HG02981 (cell line): Measurements from ENCODE around the gene FOXN1.
"Not testable (repeated sequence)": the region's sequence is repeated elsewhere in the genome, so short reads cannot be mapped to it uniquely, and the experiment has no call there.

Experiments used
- ATAC-seq: cut with Tn5 transposase; IDR thresholded peaks from one replicate; pipeline ENCODE4 v1.9.1; 2021; ENCODE audit warnings: mild to moderate bottlenecking, moderate library complexity; ENCODE audit not compliant: unreplicated experiment

Gene FOXN1

GRCh38 chr17:28499684-28500357 is 6.3 kb upstream of the FOXN1 start:
- no peak for ATAC-seq

GRCh38 chr17:28500712-28501379 is 5.3 kb upstream of the FOXN1 start:
- no peak for ATAC-seq

- no peak for ATAC-seq
Observed at GRCh38 chr17:28501421-28502284, 4.5 kb upstream of the FOXN1 start.

DNA sequence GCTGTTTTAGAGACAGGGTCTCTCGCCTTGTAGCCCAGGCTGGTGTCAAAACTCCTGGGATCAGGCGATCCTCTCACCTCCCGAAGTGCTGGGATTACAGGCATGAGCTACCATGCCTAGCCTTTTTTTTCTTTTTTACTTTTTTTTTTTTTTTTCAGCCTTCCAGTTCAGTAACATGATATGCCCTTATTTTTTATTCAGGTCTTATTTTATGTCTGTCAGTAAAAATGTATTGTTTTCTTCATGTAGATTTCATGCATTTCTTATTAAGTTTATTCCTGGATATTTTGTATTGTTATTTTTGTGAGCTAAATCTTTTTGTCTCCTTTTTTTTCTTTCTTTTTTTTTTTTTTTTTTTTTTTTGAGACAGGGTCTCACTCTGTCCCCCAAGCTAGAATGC is 2.7 kb upstream of the FOXN1 start:
- ATAC-seq: no peak

DNA sequence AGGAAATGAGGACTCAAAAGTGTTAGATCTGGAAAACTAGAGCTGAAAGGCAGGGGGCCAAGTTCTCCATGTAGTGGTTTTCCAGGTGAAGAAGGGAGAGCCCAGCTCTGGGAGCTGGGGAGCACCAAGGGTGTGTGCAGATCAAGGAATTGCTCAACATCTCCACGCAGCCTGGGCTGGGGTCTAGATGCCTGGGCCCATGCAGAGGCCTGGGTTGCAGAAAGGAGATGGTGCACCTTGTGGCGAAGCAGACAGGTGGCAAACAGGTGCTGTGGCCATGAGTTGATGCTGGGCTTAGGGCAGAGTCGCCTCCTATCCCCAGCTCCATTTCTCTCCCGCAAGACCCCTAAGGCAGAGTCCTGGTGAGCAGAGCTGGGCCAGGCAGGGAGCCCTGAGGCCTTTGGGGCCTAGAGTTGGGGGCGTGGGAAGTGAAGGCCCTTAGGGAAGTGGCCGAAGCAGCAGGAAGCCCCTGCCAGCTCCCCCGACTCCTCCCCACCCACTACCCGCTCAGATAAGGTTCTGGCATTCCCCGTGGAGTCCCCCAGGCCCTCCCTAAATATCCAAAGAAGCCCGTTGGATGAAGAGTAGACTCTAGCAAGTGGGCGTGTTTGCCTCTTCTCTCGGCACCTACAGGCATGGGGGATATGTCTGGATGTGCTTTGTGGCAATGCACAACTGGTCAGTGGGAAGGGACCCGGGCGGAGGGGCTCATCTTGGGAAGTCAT is 777 bp downstream of the FOXN1 start:
- ATAC-seq: no peak

DNA sequence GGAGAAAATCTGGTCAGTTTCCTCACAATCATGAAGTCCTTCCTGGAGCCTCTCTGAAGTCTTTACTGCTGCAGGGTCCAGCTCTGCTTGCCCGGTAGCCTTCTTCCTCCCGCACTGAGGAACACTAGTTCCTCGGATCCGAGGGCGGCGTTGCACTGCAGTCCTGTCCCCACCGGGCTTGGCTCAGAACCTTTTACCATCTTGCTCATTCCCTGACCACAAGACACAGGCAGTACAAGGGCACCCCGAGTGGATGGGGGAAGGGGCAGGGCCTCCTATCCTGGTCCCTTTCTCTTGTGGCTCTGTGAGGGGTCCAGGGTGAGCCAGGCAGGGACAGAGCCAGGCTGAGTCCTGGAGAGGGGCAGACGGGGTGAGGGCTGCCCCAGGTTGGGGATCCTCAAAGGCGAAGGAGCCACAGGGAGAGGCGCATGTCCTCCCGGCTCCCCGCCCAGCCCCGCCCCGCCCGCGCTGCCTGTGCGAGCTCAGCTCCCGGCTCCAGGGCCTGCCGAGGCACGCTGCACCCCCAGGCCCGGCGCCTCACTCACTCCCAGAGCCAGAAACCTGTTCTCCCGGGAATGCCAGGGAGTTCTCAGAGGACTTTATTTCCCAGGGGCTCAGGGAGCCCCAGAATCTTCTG is 1.5 kb downstream of the FOXN1 start:
- ATAC-seq: no peak

DNA sequence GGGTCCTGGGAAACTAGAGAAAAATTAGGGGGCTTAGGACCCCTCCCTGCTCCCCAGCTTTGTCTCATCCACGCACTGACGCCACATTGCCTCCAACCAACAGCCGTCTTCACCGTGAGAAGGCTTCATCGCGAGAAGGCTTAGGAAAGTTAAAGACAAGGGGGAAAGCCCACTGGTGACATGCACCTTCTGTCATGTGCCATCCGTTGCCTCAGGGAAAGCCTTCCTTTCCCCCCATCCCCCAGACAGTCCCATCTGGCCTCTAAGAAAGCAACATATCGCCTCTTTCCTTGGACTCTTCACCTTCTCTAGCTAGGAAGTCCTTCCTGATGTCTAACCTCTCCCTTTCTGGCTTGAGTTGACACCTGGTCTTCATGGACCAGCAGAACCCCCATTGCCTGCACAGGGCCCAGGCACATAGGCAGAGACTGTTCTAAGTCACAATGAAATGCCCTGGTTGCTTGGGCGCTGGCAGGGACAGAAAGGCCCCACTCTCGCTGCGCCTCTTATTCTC is 2.1 kb downstream of the FOXN1 start:
- ATAC-seq: no peak

DNA sequence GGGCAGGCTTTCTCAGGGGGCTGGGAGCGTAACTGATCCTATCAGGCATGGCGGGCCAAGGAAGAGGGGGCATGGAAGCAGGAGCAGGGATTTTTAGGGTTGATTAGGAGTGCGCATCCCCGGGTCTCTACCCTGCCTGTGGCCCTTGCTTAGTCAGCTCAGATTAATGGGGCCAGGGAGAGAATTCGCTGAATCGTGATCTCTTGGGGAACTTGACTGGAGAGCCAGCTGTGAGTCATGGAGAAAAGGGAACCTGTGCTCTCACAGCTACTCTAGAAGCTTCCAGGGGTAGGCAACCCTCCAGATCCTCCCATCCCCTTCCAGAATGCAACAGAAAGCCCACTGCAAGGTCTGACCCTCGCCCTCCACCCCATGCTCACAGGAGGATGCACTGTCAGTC is 3.6 kb downstream of the FOXN1 start:
- no peak for ATAC-seq

DNA sequence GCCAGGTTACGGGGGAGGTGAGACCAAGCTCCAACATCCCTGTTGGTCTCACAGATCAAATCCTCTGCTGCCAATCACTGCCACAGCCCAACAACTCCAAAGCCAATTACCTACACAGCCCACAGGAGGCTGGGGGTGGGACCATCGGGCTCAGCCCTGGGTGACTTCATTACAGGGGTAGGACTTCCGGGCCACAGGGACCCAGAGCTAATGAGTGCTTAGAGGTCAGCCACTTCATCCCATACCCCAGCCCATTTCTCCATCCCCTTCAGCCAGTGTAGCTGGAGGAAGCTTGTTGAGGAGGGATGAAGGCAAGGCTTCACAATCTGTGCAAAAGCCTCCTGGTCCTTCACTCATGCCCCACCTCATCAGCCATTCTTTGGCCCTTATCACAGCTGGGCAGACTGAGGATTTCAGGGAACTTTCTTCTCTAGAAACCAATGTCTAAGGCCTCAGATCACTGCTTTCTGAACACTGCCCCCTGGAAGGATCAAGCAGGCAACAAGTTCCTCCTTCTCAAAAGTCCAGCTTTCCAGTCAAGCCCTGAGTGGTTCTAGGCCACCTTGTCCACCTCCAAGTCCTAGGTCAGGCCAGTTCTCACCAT is 5.8 kb downstream of the FOXN1 start:
- no peak for ATAC-seq

DNA sequence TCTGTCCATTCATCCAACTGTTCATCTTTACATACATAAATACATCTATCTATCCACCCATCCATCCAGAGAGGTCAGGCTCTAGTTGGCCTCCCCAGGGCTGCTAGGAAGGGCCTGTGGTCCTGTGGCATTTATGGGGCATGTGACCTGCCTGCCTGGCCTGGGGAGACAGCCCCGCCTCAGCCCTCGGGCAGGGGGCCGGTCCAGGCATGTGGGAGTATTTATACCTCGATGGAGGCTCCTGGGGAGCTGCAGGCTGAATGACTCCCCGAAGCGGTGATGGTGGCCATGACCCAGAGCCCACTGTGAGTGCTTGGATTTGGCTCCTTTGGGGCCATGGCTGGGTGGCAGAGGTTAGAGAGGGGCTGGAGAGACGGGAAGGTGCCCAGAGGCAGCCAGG is 7.3 kb downstream of the FOXN1 start:
- no peak for ATAC-seq

DNA sequence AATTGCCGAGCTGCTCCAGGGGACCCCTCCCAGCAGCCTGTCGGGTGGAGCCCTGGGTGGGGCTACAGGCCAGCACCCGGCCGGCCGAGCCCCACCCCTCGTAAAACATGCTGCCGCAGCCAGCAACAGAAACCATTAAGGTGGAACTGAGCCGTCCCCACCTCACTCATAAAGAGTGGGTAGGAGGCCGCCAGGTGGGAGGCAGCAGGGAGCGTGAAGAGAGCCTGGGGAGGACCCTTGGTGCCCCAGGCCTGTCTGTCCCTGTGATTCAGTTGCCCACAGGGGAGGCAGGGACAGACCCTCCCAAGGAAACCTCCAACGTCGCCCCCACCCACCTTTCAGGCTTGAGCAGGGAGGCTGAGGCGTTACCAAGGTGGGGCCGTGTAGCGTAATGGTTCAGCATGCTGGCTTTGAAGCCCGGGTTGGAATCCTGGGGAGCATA is 8.4 kb downstream of the FOXN1 start:
- ATAC-seq: no peak

DNA sequence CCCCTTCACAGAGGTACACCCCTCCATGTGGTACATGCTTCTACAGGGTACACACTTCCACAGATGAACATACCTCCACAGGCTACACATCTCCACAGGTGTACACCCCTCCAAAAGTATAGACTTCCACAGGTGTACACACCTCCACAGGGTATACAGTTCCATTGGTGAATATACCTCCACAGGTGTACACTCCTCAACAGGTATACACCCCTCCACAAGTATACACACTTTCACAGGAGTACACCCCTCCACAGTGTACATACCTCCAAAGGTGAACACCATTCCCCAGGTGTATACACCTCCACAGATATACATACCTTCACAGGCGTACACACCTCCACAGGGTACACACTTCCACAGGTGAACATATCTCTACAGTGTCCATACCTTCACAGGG is 9.4 kb downstream of the FOXN1 start:
- no peak for ATAC-seq

DNA sequence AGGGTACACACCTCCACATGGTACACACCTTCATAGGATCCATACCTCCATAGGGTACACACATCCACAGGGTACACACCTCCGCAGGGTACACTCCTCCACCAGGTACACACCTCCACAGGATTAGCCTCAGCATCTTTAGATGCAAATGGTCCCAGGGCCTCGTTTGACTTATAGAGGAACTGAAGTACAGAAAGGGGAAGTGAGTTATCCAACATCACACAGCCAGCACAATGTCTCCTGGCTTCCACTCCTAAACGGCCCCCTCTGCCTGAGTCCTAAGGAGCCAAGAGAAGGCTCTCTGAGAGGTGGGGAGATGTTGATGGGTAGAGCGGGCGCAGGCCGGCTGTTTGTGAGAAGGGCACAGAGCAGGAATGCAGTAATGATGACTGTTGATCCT is 12.0 kb downstream of the FOXN1 start:
- no peak for ATAC-seq

DNA sequence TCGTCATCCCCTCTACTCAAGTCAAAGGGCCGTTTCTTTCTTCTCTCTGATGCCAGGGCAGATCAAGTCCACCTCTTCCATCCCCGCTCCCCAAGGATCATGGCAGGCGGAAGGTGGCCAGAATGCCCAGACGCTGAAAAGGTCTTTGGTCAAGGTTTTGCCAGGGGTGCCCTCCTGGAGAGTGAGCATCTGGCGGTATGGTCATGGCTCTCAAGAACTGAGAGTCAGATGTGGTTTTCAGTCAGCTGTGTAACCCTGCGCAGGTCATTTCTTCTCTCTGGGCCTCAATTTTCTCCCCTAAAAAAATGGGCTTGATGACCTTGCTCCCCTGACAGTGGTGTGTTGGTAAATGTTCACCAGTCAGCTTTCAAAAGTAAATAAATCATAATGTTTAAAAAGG is 12.4 kb downstream of the FOXN1 start:
- no peak for ATAC-seq

DNA sequence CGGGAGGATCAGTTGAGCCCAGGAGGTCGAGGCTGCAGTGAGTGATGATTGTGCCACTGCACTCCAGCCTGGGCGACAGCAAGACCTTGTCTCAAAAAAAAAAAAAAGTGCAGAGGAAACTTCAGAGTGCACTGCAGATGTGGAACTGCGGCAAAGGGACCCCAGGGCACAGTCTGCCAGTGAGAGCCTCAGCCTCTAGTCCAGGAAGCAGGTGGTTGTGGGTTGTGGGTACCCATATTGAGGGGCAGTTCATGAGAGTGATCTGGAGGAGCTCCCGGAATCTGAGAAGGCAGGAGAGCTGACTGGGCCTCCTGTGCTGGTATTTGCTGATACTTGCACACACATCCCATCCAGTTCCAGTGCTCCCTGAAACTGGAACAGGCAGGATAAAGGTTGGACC is 13.1 kb downstream of the FOXN1 start:
- no peak for ATAC-seq

DNA sequence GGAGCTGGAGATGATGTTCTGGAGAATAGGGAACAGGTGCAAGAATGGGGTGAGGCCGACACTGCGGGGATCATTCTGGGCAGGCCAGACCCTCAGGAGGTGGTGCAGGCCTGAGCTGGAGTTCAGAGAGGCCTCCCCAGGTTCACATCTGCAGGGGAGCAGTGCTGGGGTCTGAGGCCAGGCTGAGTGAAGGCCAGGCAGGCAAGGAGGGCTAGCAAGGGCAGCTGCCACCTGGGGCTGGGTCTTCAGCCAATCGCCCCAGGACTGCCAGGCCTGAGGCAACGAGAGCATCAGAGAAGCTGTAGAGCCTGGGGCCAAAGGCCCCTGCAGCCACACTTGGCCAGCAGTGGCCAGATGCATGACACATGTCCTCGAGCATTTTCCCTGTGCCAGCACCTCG is 14.5 kb downstream of the FOXN1 start:
- no peak for ATAC-seq

DNA sequence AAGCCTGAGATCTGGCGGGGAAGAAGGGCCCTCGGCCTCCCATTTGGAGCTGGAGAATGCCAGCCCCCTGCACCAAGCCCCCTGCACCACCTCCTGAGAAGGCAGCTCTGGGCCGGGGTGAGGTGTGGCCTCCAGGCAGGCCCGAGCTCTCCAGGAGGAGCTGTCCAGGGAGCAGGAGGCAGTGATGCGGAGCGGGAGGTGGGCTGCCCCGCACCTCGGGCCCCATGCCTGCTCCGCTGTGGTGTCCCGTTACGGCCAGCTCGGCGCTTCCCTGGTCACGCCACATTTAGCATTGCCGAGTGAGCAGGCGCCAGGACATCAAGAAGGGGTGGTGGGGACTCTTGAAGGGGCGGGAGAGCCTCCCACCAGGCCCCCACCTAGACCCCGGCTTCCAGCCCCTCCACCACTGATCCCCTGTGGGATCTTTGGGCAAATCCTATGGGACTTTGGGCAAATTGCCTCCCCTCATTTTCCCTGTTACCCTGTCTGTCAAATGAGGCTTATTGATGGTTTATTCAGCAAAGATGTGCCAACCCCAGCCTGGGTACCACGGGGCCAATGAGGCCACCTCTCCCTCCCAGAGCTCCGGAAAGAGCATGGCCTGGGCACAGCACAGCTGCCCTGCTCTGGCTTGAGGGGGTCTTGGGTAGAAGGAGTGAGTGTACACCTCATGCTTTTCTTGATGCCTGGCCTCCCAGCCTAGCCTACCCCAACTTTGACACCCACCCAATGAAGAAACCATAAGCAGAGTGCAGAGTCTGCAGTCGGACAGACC is 15.3 kb downstream of the FOXN1 start:
- no peak for ATAC-seq

DNA sequence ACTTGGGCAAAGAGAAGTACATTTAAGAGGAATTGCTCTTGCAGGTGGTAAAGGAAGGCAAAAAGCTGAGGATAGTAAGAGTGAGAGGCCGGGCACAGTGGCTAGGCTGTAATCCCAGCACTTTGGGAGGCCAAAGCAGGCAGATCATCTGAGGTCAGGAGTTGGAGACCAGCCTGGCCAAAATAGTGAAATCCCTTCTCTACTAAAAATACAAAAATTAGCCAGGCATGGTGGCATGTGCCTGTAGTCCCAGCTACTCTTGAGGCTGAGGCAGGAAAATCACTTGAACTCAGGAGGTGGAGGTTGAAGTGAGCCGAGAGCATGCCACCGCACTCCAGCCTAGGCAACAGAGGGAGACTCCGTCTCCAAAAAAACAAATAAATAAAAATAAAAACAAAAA is 16.1 kb downstream of the FOXN1 start:
- ATAC-seq: not testable (repeated sequence)

DNA sequence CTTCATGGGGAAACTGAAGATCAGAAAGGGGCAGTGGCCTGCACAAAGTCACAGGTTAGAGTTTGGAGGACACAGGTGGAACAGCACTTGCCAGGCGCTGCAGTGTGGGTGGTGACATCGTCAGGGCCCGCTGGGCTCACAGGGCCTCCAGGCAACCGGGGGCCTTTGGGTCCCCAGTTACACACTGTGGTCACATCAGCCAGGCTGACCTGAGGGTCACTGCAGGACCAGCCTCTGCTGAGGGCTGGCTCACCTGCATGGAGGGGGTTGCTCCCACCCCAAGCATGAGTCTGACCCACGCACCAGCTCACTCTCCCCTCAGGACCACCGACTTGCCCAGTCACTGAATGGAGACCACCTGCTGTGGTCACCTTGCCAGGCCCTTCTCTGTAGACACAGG is 17.0 kb downstream of the FOXN1 start:
- ATAC-seq: no peak
